ENCODE results near the gene NPAS3. TPM values are rescaled to one million over a fixed set of nuclear protein-coding genes. Genes with fewer than 3 reads are reported as not detected.

NPAS3 gene
- total and polyA plus RNA-seq, 2 of the 8 experiments (the other 6 are each of a cell fraction or from before 2014, with no cell fraction given), result 0.11 to 0.60 TPM

DNA sequence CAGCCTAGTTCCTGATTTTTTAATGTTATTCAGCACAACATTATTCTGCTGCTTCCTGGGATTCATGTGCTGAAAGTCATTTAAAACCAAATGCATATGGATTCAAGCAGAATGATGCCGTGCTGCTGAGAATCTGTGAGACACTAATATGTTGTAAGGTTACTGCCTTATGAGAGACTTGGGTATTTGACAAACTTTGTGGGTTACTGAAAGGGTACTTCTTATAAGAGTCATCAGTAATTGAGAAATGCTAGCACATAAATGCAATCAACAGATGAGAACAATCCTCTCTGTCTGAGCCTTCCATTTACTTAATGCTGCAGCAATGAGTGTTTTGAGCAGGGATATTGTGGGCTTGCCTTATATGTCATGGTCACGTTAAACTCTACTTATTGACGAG, 175.7 kb downstream of the NPAS3 start:
- H2BK12ac ChIP-seq (ENCODE audit: low read depth, low read length), result no peak overlapping the region
- no peak overlapping the region for H3K4ac ChIP-seq (replicated peaks; ENCODE audit: insufficient read length, low read depth, low read length)
- H3K9ac ChIP-seq (replicated peaks in 1 of 4; ENCODE audit: extremely low read depth in 1 of 4, low read depth in 3 of 4, low read length in 3 of 4), result no peak overlapping the region
- H4K5ac ChIP-seq (ENCODE audit: insufficient read length, low read depth, low read length), result no peak overlapping the region
- H3K4me1 ChIP-seq (replicated peaks in 1 of 4; ENCODE audit: control insufficient read depth in 3 of 4, insufficient read depth in 4 of 4, low read length in 3 of 4), result peaks cover 0 to 3% (median 0%) of the 10 kb centered on the region in 4 experiments; a peak in 2 of 7 replicates
- H4K8ac ChIP-seq (ENCODE audit: extremely low read depth, insufficient read depth, low read length), result no peak overlapping the region
- H3K18ac ChIP-seq (ENCODE audit: extremely low read depth, low read length), result no peak overlapping the region
- no peaks in the 10 kb centered on the region for H4K20me1 ChIP-seq (replicated peaks in 1 of 2; ENCODE audit: control insufficient read depth in 1 of 2, insufficient read depth in 2 of 2, low read length in 2 of 2)
- no peak overlapping the region for H2BK5ac ChIP-seq (ENCODE audit: low read depth, low read length)
- H3K23ac ChIP-seq (ENCODE audit: insufficient read length), result no peak overlapping the region
- H3K56ac ChIP-seq (replicated peaks; ENCODE audit: insufficient read length, low read depth, low read length), result no peak overlapping the region
- ChIA-PET POLR2A (ENCODE audit: partially characterized antibody) (no interaction called here), CTCF (ENCODE audit: partially characterized antibody) (no interaction called here)
- H3K36me3 ChIP-seq (ENCODE audit: control insufficient read depth in 2 of 4, insufficient read depth in 4 of 4, low read length in 3 of 4), result no peaks in the 10 kb centered on the region
- H2BK20ac ChIP-seq (ENCODE audit: low read length), result no peak overlapping the region
- no peaks in the 10 kb centered on the region for H3K79me2 ChIP-seq (ENCODE audit: control insufficient read depth in 1 of 2, insufficient read depth in 2 of 2, low read length in 2 of 2)
- H3K4me3 ChIP-seq (ENCODE audit: extremely low read depth in 1 of 4, insufficient read depth in 2 of 4, low read depth in 3 of 4, low read length in 4 of 4), result no peak overlapping the region
- no peak overlapping the region for H2BK15ac ChIP-seq (ENCODE audit: low read length)
- no peak overlapping the region for H3K4me2 ChIP-seq (ENCODE audit: insufficient read depth in 1 of 2, low read depth in 2 of 2, low read length in 2 of 2)
- FAIRE-seq (no peak), DNase-seq (ENCODE audit: low read depth in 1 of 2, low spot score in 2 of 2) (no peak)
- no peak overlapping the region for H2AK5ac ChIP-seq (ENCODE audit: low read depth, low read length)
- H4K91ac ChIP-seq (replicated peaks; ENCODE audit: insufficient read length, low read length), result no peak overlapping the region
- no peak overlapping the region for H3K14ac ChIP-seq (ENCODE audit: insufficient read length)
- no peak overlapping the region for H2BK120ac ChIP-seq (replicated peaks; ENCODE audit: low read depth, low read length)
- H3K27me3 ChIP-seq (replicated peaks in 1 of 4; ENCODE audit: control insufficient read depth in 3 of 4, extremely low read depth in 1 of 4, insufficient read depth in 3 of 4, low read length in 3 of 4), result no peaks in the 10 kb centered on the region
- H3K27ac ChIP-seq (ENCODE audit: low read depth, low read length), result no peak overlapping the region
- H2AFZ ChIP-seq (ENCODE audit: low read length), result no peak overlapping the region
- WGBS, 2 experiments (ENCODE audit: extremely low coverage in 1 of 2, insufficient coverage in 1 of 2, insufficient read length in 1 of 2, insufficient replicate concordance in 2 of 2, low coverage in 1 of 2, low lambda C conversion rate in 2 of 2, missing lambda C conversion rate in 1 of 2), result 89% methylated on average over 3 of the region's 3 CpGs; no CpG with 5 or more reads in 1 of the 2 experiments
- no peaks in the 10 kb centered on the region for H3K9me3 ChIP-seq (ENCODE audit: insufficient read depth in 2 of 2, low read depth in 1 of 2, low read length in 1 of 2)
- no peaks in the 10 kb centered on the region for H3K23me2 ChIP-seq (ENCODE audit: low read depth, low read length)
- no peaks in the 10 kb centered on the region for H3K79me1 ChIP-seq (ENCODE audit: low read depth, low read length)
- TF ChIP-seq FOSL1 (IDR thresholded peaks at IDR 0.05; ENCODE audit: insufficient read depth, low read depth, low read length) (no peak), SUZ12 (IDR thresholded peaks at IDR 0.05; ENCODE audit: low read length) (no peak), CTCF (IDR thresholded peaks at IDR 0.05; ENCODE audit: control extremely low read depth in 1 of 3, insufficient read depth in 1 of 3, low read depth in 1 of 3, low read length in 3 of 3) (no peak), TBP (IDR thresholded peaks at IDR 0.05; ENCODE audit: low read depth, low read length) (no peak), SAP30 (IDR thresholded peaks at IDR 0.05; ENCODE audit: insufficient read depth, insufficient replicate concordance, low read length) (no peak), SP4 (IDR thresholded peaks at IDR 0.05; ENCODE audit: low read length) (no peak), TCF12 (IDR thresholded peaks at IDR 0.05; ENCODE audit: low read depth, low read length) (no peak), KDM4A (IDR thresholded peaks at IDR 0.05; ENCODE audit: low read depth, low read length, severe bottlenecking) (no peak), KDM5A (IDR thresholded peaks at IDR 0.05; ENCODE audit: low read length) (no peak)
- TF ChIP-seq, protein P1, sequence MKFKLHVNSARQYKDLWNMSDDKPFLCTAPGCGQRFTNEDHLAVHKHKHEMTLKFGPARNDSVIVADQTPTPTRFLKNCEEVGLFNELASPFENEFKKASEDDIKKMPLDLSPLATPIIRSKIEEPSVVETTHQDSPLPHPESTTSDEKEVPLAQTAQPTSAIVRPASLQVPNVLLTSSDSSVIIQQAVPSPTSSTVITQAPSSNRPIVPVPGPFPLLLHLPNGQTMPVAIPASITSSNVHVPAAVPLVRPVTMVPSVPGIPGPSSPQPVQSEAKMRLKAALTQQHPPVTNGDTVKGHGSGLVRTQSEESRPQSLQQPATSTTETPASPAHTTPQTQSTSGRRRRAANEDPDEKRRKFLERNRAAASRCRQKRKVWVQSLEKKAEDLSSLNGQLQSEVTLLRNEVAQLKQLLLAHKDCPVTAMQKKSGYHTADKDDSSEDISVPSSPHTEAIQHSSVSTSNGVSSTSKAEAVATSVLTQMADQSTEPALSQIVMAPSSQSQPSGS (IDR thresholded peaks at IDR 0.05; ENCODE audit: low read length), result no peak

Measured in H1 (cell line).